GM12892 (cell line): ENCODE measurements around the gene RIC8A.

Experiments used
- POLR2A ChIP-seq: IDR thresholded peaks from 2 replicates; pipeline ENCODE4 v1.6.1; 2011; ENCODE audit warnings: low read depth, low read length, control low read depth
- TAF1 ChIP-seq: IDR thresholded peaks from 2 replicates; pipeline ENCODE4 v1.6.1; 2011; ENCODE audit warnings: low read depth, mild to moderate bottlenecking, control low read depth, low read length, borderline replicate concordance

- TF ChIP-seq POLR2A: no peak
- TF ChIP-seq TAF1: no peak
Measured at GRCh38 chr11:209275-210121, 2.0 kb downstream of the RIC8A start.
